ENCODE data around the gene ABCA12.

Gene ABCA12

GRCh38 chr2:214902286-214902685 lies 236.1 kb downstream of the ABCA12 start:
- no peak for DNase-seq

DNA sequence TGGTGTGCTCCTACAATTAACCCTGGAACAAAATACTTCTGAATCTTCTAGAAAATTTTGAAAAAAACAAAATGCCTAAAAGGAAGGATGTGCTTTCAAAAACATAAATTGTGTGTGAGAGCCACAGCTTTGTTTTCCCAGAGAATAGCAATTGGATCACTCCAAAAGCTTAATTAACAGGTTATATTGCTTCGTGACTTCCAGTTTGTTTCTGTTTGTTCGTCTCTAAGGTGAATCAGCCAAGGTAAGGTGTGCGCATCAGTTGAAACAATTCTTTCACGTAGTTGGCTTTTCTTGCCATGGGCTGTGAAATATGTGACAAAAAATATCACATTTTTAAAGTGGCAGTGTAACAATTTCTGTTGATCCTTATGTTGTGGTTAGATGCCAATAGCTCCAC lies 238.7 kb downstream of the ABCA12 start:
- DNase-seq: no peak

DNA sequence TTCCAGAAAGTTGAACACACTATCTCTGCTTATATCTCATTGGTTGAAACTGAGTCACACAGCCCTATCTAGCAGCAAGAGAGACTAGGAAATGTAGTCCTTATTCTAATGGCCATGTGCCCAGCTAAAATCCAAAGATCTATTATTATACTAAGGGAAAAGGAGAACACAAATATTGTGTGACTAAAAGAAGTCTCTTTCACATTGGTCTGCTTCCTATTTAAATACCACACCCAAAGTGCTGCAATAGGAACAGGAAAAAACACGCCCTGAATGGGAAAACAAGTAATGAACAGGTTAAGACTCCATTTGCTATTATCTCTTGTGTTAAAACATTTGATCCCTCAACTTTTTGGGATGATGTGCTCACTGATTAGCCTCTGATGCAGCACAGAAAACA lies 242.2 kb downstream of the ABCA12 start:
- DNase-seq: no peak

DNA sequence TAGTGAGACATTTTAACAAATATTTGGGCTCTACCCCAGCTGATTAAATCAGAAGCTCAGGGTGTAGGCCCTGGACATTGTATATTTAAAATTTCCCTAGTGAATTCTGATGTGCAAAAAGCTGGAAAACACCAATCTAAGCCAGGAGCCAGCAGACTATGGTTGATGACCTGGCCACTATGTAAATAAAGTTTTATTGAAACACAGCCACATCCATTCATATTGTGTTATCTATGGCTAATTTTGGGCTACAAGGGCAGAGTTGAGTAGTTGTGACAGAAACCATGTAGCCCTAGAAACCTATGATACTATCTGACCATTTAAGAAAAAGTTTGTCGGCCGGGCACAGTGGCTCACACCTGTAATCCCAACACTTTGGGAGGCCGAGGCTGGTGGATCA lies 243.0 kb downstream of the ABCA12 start:
- no peak for DNase-seq

DNA sequence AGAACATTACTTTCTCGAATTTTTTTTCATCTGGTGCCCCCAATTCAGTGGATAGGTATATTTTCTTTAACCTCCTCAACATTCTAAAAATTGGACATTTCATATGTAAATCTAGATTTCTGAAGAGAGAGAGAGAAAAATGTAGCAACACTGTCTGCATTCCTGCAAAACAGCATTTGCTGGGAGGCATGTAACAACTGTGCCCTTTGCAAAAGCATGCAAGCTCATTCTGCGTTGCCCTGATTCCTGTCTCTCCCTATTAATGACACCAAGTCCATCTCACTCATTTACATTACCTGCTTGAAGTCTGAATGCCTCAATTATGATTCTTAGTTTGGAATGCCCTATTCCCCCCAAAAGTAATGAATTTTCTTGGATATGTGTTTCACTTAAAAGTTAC lies 249.1 kb downstream of the ABCA12 start:
- no peak for DNase-seq

DNA sequence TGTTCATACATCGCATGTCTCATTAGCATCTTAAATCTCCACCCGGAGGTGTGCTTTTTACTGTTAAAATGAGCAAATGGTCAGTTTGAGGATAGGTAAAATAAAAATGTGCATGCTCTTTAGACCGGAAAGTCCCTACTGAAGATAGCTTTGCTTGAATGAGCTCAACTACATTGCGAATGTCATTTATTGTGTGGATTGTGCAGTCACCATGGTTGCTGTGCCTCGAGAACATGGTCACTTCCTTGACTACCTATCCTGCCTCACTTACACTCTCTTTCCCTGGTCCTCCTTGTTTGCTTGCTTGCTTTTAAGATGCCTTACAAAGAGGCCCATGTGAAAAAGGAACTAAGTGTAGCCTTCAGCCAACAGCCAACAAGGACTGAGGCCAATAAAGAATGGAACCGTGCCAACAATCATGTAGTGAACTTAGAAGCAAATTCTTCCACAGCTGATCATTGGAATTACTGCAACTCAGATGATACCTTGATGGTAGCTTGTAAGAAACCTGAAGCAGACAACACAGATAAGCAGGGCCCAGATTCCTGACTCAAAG lies 256.7 kb downstream of the ABCA12 start:
- no peak for DNase-seq
